NT2/D1 (cell line): ENCODE data around the gene CLCN5.

Experiments
- SUZ12 ChIP-seq: IDR thresholded peaks from 2 replicates; pipeline ENCODE4 v1.6.1; 2011; ENCODE audit not compliant: insufficient read length, insufficient read depth; ENCODE audit errors: extremely low read depth
- YY1 ChIP-seq: IDR thresholded peaks from 2 replicates; pipeline ENCODE4 v1.6.1; 2011; ENCODE audit not compliant: insufficient read length, insufficient read depth
- ZNF274 ChIP-seq: IDR thresholded peaks from 2 replicates; pipeline ENCODE4 v1.6.1; 2011; ENCODE audit warnings: mild to moderate bottlenecking, low read depth, low read length

DNA sequence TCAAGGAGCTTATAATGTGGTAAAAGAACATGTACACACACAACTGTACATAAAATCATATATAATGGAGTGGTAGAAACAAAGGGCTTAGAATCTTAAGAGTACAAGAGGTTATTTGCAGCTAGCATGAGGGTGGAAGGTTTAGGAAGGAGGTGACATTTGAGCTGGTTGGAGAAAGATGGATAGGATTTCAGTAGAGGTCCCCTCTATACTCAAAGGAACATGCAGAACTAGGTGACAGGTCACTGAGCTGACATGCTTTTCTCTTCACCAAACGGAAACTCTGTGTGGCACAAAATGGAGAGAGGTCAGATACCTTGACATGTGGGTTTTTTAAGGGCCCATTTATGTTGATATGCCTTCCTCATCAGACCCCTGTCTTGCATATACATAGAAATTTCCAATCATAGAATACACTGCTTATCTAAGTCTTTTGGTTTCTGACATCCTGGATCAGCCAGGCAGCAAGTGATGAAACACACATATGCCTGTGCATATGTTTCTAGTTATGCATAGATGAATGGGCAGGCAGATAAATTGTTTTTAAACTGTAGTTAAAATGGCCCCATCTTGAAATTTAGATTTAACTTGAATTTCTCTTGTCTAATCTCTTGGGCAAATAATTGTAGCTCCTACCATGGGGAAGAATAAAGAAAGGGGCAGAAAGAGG lies 29.3 kb downstream of the CLCN5 start:
- TF ChIP-seq ZNF274 (no peak), YY1 (no peak), SUZ12 (no peak)
